Fibroblast of lung (primary cell): ENCODE results near the gene NFE2. TPM values are rescaled to one million over a fixed set of nuclear protein-coding genes. Genes with fewer than 3 reads are reported as not detected.
"Not testable (repeated sequence)": the region's sequence is repeated elsewhere in the genome, so short reads cannot be mapped to it uniquely, and the experiment has no call there.

Experiments used
- DNase-seq, 2 donors: peaks; one replicate each; pipeline versions ENCODE4 v3.0.0 to v3.0.0-alpha.2; 2010; ENCODE audit warnings: low read depth in 2 of 2
- H2AFZ ChIP-seq: 2 replicates; pipeline ENCODE4 v1.5.1; 2012; ENCODE audit warnings: low read length, control low read depth, inconsistent platforms
- H3K27ac ChIP-seq: 2 replicates; pipeline ENCODE4 v1.5.1; 2011; ENCODE audit warnings: low read length, control low read depth; ENCODE audit not compliant: insufficient read depth
- H3K27me3 ChIP-seq: 2 replicates; pipeline ENCODE4 v1.5.1; 2011; ENCODE audit warnings: mild to moderate bottlenecking, low read length; ENCODE audit not compliant: control insufficient read depth, insufficient read depth
- H3K36me3 ChIP-seq: 2 replicates; pipeline ENCODE4 v1.5.1; 2011; ENCODE audit warnings: low read length; ENCODE audit not compliant: control insufficient read depth, insufficient read depth
- H3K4me1 ChIP-seq: 2 replicates; pipeline ENCODE4 v1.5.1; 2011; ENCODE audit warnings: low read length; ENCODE audit not compliant: control insufficient read depth, insufficient read depth; ENCODE audit errors: extremely low read depth
- H3K4me2 ChIP-seq: 2 replicates; pipeline ENCODE4 v1.5.1; 2011; ENCODE audit warnings: low read length, control low read depth; ENCODE audit not compliant: insufficient read depth; ENCODE audit errors: extremely low read depth
- H3K4me3 ChIP-seq, 4 experiments: fragments of 200-600 bp in 1 of 4; sonication (generic) in 1 of 4; replicated peaks in 1 of 4; 2 replicates each; pipeline ENCODE4 v1.5.1; 2011 to 2016; ENCODE audit warnings: low read length in 4 of 4, low read depth in 3 of 4, mild to moderate bottlenecking in 3 of 4, control low read depth in 2 of 4, inconsistent platforms in 1 of 4, mixed read lengths in 1 of 4; ENCODE audit not compliant: insufficient read depth in 1 of 4; ENCODE audit errors: control extremely low read depth in 1 of 4
- H3K79me2 ChIP-seq: 2 replicates; pipeline ENCODE4 v1.5.1; 2012; ENCODE audit warnings: mild to moderate bottlenecking, low read length, inconsistent platforms; ENCODE audit not compliant: control insufficient read depth, insufficient read depth
- H3K9ac ChIP-seq: 2 replicates; pipeline ENCODE4 v1.5.1; 2011; ENCODE audit warnings: mild to moderate bottlenecking, low read length, control low read depth; ENCODE audit not compliant: insufficient read depth
- H3K9me3 ChIP-seq: 2 replicates; pipeline ENCODE4 v1.5.1; 2012; ENCODE audit warnings: low read depth, low read length; ENCODE audit not compliant: control insufficient read depth, insufficient read depth
- H4K20me1 ChIP-seq: 2 replicates; pipeline ENCODE4 v1.5.1; 2011; ENCODE audit warnings: low read length; ENCODE audit not compliant: control insufficient read depth, insufficient read depth; ENCODE audit errors: extremely low read depth
- EZH2 ChIP-seq: IDR thresholded peaks from 2 replicates; pipeline ENCODE4 v1.5.1; 2012; ENCODE audit warnings: low read length, control low read depth, mild to moderate bottlenecking; ENCODE audit errors: missing control alignments
- polyA plus RNA-seq, 2 donors: library from polyadenylated mRNA; depleted of rRNA in 1 of 2; stranded (reverse) in 1 of 2; unstranded in 1 of 2; fragments of >200 nt; gene quantifications; 2 replicates each; pipeline ENCODE4 v1.2.1, GENCODE V29; 2011 to 2012; ENCODE audit warnings: missing spikeins in 1 of 2
- total RNA-seq: library from RNA; depleted of rRNA; stranded (reverse); fragments of >200 nt; gene quantifications from 2 replicates; pipeline ENCODE4 v1.2.1, GENCODE V29; 2014
- TF ChIP-seq, protein P1 (sequence below), 2 donors: IDR thresholded peaks in 1 of 2; conservative IDR thresholded peaks in 1 of 2; 1 replicate in 1 of 2; 2 replicates in 1 of 2; pipeline ENCODE4 v1.5.1; 2011 to 2012; ENCODE audit warnings: low read length in 2 of 2, control low read depth in 1 of 2, inconsistent platforms in 1 of 2, low read depth in 1 of 2, mild to moderate bottlenecking in 1 of 2

NFE2 gene
- total and polyA plus RNA-seq, 2 donors (not counting 1 experiment from before 2014, with no cell fraction given): 0.17 to 0.34 TPM

DNA sequence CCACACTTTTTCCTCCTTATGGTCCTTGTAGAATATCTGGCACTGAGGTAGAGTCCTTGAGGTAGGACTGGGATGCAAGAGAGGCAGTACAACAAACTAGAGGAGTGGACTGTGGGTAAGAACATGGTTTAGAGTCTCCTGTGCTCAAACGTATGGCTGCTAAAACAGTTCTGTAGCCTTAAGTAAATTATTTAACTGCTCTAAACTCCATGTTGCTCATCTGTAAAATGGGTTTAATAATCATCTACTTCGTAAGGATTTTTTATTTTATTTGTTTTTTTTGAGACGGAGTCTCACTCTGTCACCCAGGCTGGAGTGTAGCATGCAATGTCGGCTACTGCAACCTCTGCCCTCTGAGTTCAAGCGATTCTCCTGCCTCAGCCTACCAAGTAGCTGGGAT, 20.5 kb upstream of the NFE2 start:
- H2AFZ ChIP-seq: no peak overlapping the region
- no peak overlapping the region for H3K9ac ChIP-seq
- no peak overlapping the region for H3K4me3 ChIP-seq
- H3K36me3 ChIP-seq: no peaks in the 10 kb centered on the region
- no peaks in the 10 kb centered on the region for H4K20me1 ChIP-seq
- H3K9me3 ChIP-seq: no peaks in the 10 kb centered on the region
- no peaks in the 10 kb centered on the region for H3K27me3 ChIP-seq
- DNase-seq: no peak
- no peak overlapping the region for H3K27ac ChIP-seq
- peaks cover 10% of the 10 kb centered on the region for H3K79me2 ChIP-seq
- no peaks in the 10 kb centered on the region for H3K4me1 ChIP-seq
- TF ChIP-seq, protein P1, sequence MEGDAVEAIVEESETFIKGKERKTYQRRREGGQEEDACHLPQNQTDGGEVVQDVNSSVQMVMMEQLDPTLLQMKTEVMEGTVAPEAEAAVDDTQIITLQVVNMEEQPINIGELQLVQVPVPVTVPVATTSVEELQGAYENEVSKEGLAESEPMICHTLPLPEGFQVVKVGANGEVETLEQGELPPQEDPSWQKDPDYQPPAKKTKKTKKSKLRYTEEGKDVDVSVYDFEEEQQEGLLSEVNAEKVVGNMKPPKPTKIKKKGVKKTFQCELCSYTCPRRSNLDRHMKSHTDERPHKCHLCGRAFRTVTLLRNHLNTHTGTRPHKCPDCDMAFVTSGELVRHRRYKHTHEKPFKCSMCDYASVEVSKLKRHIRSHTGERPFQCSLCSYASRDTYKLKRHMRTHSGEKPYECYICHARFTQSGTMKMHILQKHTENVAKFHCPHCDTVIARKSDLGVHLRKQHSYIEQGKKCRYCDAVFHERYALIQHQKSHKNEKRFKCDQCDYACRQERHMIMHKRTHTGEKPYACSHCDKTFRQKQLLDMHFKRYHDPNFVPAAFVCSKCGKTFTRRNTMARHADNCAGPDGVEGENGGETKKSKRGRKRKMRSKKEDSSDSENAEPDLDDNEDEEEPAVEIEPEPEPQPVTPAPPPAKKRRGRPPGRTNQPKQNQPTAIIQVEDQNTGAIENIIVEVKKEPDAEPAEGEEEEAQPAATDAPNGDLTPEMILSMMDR (conservative IDR thresholded peaks at IDR 0.05 in 1 of 2, IDR thresholded peaks at IDR 0.05 in 1 of 2; ENCODE audit: low read depth in 1 of 2, low read length in 2 of 2): no peak
- no peak for TF ChIP-seq EZH2
- H3K4me2 ChIP-seq: no peak overlapping the region

DNA sequence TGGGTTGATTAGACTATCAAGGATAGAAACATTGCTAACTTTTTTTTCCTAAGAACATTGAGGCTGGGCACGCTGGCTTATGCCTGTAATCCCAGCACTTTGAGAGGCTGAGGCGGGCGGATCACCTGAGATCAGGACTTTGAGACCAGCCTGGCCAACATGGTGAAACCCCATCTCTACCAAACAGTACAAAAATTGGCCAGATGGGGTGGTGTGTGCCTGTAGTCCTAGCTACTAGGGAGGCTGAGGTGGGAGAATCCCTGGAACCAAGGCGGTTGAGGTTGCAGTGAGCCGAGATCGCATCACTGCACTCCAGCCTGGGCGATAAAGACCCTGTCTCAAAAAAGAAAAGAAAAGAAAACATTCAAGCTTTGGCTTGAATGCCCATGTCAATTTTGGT, 11.5 kb upstream of the NFE2 start:
- H2AFZ ChIP-seq, H3K79me2 ChIP-seq, H3K27ac ChIP-seq, H3K4me1 ChIP-seq, H3K36me3 ChIP-seq, H4K20me1 ChIP-seq, H3K4me3 ChIP-seq, H3K4me2 ChIP-seq, H3K9ac ChIP-seq, H3K9me3 ChIP-seq, H3K27me3 ChIP-seq, DNase-seq: not testable (repeated sequence)

DNA sequence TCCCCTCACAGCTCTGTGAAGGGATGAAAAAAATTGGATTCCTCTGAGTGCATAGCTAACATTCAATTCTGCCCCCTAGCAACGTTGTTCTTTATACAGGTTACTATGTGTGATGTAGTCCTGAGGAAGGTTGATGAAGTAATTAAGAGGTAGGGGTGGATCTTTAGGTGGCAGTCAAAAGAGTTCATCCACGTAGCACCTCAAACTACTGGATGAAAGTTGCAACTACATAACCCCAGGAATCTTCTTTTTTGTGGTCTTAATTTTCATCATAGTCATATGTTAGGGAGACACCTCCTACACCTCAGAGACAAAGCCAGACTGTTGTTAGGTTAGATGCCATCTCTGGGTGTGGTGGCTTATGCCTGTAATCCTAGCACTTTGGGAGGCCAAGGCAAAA, 10.2 kb upstream of the NFE2 start:
- Histone ChIP-seq H3K9me3 (no peaks in the 10 kb centered on the region), H2AFZ (no peak overlapping the region), H3K79me2 (no peaks in the 10 kb centered on the region), H3K27ac (no peak overlapping the region), H3K4me3 (no peak overlapping the region), H3K9ac (no peak overlapping the region), H3K27me3 (no peaks in the 10 kb centered on the region), H3K36me3 (no peaks in the 10 kb centered on the region), H3K4me1 (no peaks in the 10 kb centered on the region), H3K4me2 (no peak overlapping the region), H4K20me1 (no peaks in the 10 kb centered on the region)
- TF ChIP-seq, protein P1 (conservative IDR thresholded peaks at IDR 0.05 in 1 of 2, IDR thresholded peaks at IDR 0.05 in 1 of 2; ENCODE audit: low read depth in 1 of 2, low read length in 2 of 2): no peak
- TF ChIP-seq EZH2: no peak
- no peak for DNase-seq
